GM06990 (cell line): ENCODE data around the gene CKAP2.

Experiments
- DNase-seq: peaks from one replicate; pipeline ENCODE4 v3.0.0-alpha.2; 2011; ENCODE audit not compliant: insufficient read length; ENCODE audit errors: extremely low read depth
- H3K27me3 ChIP-seq: replicated peaks from 2 replicates; pipeline ENCODE4 v1.6.0; 2011; ENCODE audit warnings: low read length; ENCODE audit not compliant: control insufficient read depth, insufficient read depth
- H3K36me3 ChIP-seq: 2 replicates; pipeline ENCODE4 v1.5.1; 2011; ENCODE audit warnings: low read length; ENCODE audit not compliant: control insufficient read depth, insufficient read depth
- H3K4me3 ChIP-seq: replicated peaks from 2 replicates; pipeline ENCODE4 v1.5.1; 2011; ENCODE audit warnings: low read depth, mild to moderate bottlenecking, control low read depth, low read length
- CTCF ChIP-seq: IDR thresholded peaks from 2 replicates; pipeline ENCODE4 v1.5.1; 2011; ENCODE audit warnings: low read length, control low read depth, mild to moderate bottlenecking, inconsistent platforms; ENCODE audit not compliant: insufficient read depth, poor library complexity, severe bottlenecking

CKAP2 gene

GRCh38 chr13:52450012-52450792 lies 5.1 kb upstream of the CKAP2 start, which contains the start of gene VPS36:
TSS of gene VPS36 (minus strand) at chr13:52450634. CDS start at chr13:52450594, 40 bp downstream.
- Histone ChIP-seq H3K4me3 (peak within 1 kb of the TSS; percentile 84), H3K27me3 (no peaks in the 10 kb centered on the region), H3K36me3 (no peaks in the 10 kb centered on the region)
- peak; percentile 97 for DNase-seq
- peak; percentile 81 for TF ChIP-seq CTCF

- Histone ChIP-seq H3K27me3 (no peaks in the 10 kb centered on the region), H3K4me3 (0 out of 2 replicates have a peak overlapping the region, but pooled peaks have one; percentile 37), H3K36me3 (no peaks in the 10 kb centered on the region)
- TF ChIP-seq CTCF = no peak
- no peak for DNase-seq
These were observed 4.5 kb upstream of the CKAP2 start for GRCh38 chr13:52450793-52451116.

GRCh38 chr13:52451135-52451804 lies 4.0 kb upstream of the CKAP2 start:
- TF ChIP-seq CTCF = no peak
- Histone ChIP-seq H3K4me3 (no peak overlapping the region), H3K36me3 (no peaks in the 10 kb centered on the region), H3K27me3 (no peaks in the 10 kb centered on the region)
- no peak for DNase-seq

- no peak for DNase-seq
- no peaks in the 10 kb centered on the region; the same call in 1 of the 2 replicates for H3K36me3 ChIP-seq
- H3K4me3 ChIP-seq = no peak overlapping the region
- no peaks in the 10 kb centered on the region for H3K27me3 ChIP-seq
- no peak for TF ChIP-seq CTCF
These were observed 2.8 kb upstream of the CKAP2 start for GRCh38 chr13:52452470-52452869.

GRCh38 chr13:52454459-52454819 lies 839 bp upstream of the CKAP2 start:
- DNase-seq = peak; percentile 72
- TF ChIP-seq CTCF = no peak

More at GRCh38 chr13:52454459-52454819, 839 bp upstream of the CKAP2 start:
- H3K27me3 ChIP-seq = no peaks in the 10 kb centered on the region
- no peaks in the 10 kb centered on the region; the same call in none of the 2 replicates for H3K36me3 ChIP-seq
- H3K4me3 ChIP-seq = peak overlapping the region; percentile 96
